ENCODE data around the gene MAD1L1. TPM values are rescaled to one million over a fixed set of nuclear protein-coding genes. Genes with fewer than 3 reads are reported as not detected.

Gene MAD1L1
- total RNA-seq, 1 experiment from 2014 or later: 46.7 TPM

GRCh38 chr7:2141651-2142050, 91.1 kb downstream of the MAD1L1 start:
- BruUV-seq (replicated peaks): no TSS peak
- no peaks in the 10 kb centered on the region for H3K27me3 ChIP-seq (replicated peaks; ENCODE audit: insufficient read depth, low read depth, low read length, poor library complexity)
- H3K9me3 ChIP-seq (ENCODE audit: low read depth, low read length, poor library complexity, severe bottlenecking): no peaks in the 10 kb centered on the region
- no peak for TF ChIP-seq EZH2 (IDR thresholded peaks at IDR 0.05; ENCODE audit: borderline replicate concordance, low read depth, low read length, poor library complexity, severe bottlenecking)
- no peak for TF ChIP-seq CTCF (conservative IDR thresholded peaks at IDR 0.05; ENCODE audit: low read depth, low read length)
- H3K4me1 ChIP-seq (ENCODE audit: insufficient read depth, low read length, poor library complexity, severe bottlenecking): peaks cover 14% of the 10 kb centered on the region
- peak overlapping the region; percentile 54 for H3K27ac ChIP-seq (ENCODE audit: low read depth, low read length, poor library complexity, severe bottlenecking)
- no peak for DNase-seq (ENCODE audit: low spot score)
- peaks cover 5% of the 10 kb centered on the region for H3K36me3 ChIP-seq (ENCODE audit: insufficient read depth, low read length, poor library complexity, severe bottlenecking)
- ChIA-PET CTCF (no interaction called here), POLR2A (ENCODE audit: low non-redundant PET) (no interaction called here)
- intact Hi-C loops (cut with micrococcal nuclease; ENCODE audit: unreplicated experiment): no loop called here
- H3K4me3 ChIP-seq (ENCODE audit: low read depth, low read length, poor library complexity, severe bottlenecking): no peak overlapping the region

- Histone ChIP-seq H3K4me1 (ENCODE audit: insufficient read depth, low read length, poor library complexity, severe bottlenecking) (peaks cover 14% of the 10 kb centered on the region), H3K27me3 (replicated peaks; ENCODE audit: insufficient read depth, low read depth, low read length, poor library complexity) (no peaks in the 10 kb centered on the region), H3K36me3 (ENCODE audit: insufficient read depth, low read length, poor library complexity, severe bottlenecking) (peaks cover 5% of the 10 kb centered on the region), H3K27ac (ENCODE audit: low read depth, low read length, poor library complexity, severe bottlenecking) (peak overlapping the region; percentile 54), H3K4me3 (ENCODE audit: low read depth, low read length, poor library complexity, severe bottlenecking) (no peak overlapping the region), H3K9me3 (ENCODE audit: low read depth, low read length, poor library complexity, severe bottlenecking) (no peaks in the 10 kb centered on the region)
- DNase-seq (ENCODE audit: low spot score): no peak
- intact Hi-C loops (cut with micrococcal nuclease; ENCODE audit: unreplicated experiment): no loop called here
- ChIA-PET CTCF (no interaction called here), POLR2A (ENCODE audit: low non-redundant PET) (no interaction called here)
- BruUV-seq (replicated peaks): no TSS peak
- TF ChIP-seq CTCF (conservative IDR thresholded peaks at IDR 0.05; ENCODE audit: low read depth, low read length): no peak
- TF ChIP-seq EZH2 (IDR thresholded peaks at IDR 0.05; ENCODE audit: borderline replicate concordance, low read depth, low read length, poor library complexity, severe bottlenecking): no peak
Observed at GRCh38 chr7:2141021-2141410, 91.7 kb downstream of the MAD1L1 start.

- no peak for DNase-seq (ENCODE audit: low spot score)
- CTCF ChIA-PET: no interaction called here
Observed at GRCh38 chr7:2140216-2141020, 92.3 kb downstream of the MAD1L1 start.

More at GRCh38 chr7:2140216-2141020, 92.3 kb downstream of the MAD1L1 start:
- H3K27me3 ChIP-seq (replicated peaks; ENCODE audit: insufficient read depth, low read depth, low read length, poor library complexity): no peaks in the 10 kb centered on the region
- H3K27ac ChIP-seq (ENCODE audit: low read depth, low read length, poor library complexity, severe bottlenecking): peak overlapping the region; percentile 54
- intact Hi-C loops (cut with micrococcal nuclease; ENCODE audit: unreplicated experiment): no loop called here
- H3K4me1 ChIP-seq (ENCODE audit: insufficient read depth, low read length, poor library complexity, severe bottlenecking): peaks cover 14% of the 10 kb centered on the region
- no TSS peak for BruUV-seq (replicated peaks)
- TF ChIP-seq EZH2 (IDR thresholded peaks at IDR 0.05; ENCODE audit: borderline replicate concordance, low read depth, low read length, poor library complexity, severe bottlenecking) (no peak), CTCF (conservative IDR thresholded peaks at IDR 0.05; ENCODE audit: low read depth, low read length) (no peak)
- H3K36me3 ChIP-seq (ENCODE audit: insufficient read depth, low read length, poor library complexity, severe bottlenecking): peaks cover 3% of the 10 kb centered on the region
- POLR2A ChIA-PET (ENCODE audit: low non-redundant PET): no interaction called here
- no peak overlapping the region for H3K4me3 ChIP-seq (ENCODE audit: low read depth, low read length, poor library complexity, severe bottlenecking)
- H3K9me3 ChIP-seq (ENCODE audit: low read depth, low read length, poor library complexity, severe bottlenecking): no peaks in the 10 kb centered on the region
